ENCODE measurements around the gene DENND4A.

Gene DENND4A

GRCh38 chr15:65792138-65792987, at the start of gene DENND4A:
Gene DENND4A, minus strand, starts transcription at chr15:65792293. Its CDS starts 35,843 bp downstream, at chr15:65756450.
- peak; percentile 99 for DNase-seq

- no peak for DNase-seq
These were observed 49.2 kb upstream of the DENND4A start for GRCh38 chr15:65841121-65841930.

- no peak for DNase-seq
These were observed 47.9 kb upstream of the DENND4A start for GRCh38 chr15:65839985-65840384.

- no peak for DNase-seq
These were observed 47.3 kb upstream of the DENND4A start for GRCh38 chr15:65839354-65839901.

GRCh38 chr15:65837301-65838294, 45.5 kb upstream of the DENND4A start:
- DNase-seq = no peak

- DNase-seq = no peak
These were observed 44.6 kb upstream of the DENND4A start for GRCh38 chr15:65836665-65837064.

- DNase-seq = no peak
These were observed 43.4 kb upstream of the DENND4A start for GRCh38 chr15:65835447-65835846.

GRCh38 chr15:65834603-65835282, 42.6 kb upstream of the DENND4A start:
- no peak for DNase-seq

- DNase-seq = no peak
These were observed 41.6 kb upstream of the DENND4A start for GRCh38 chr15:65833501-65834205.

GRCh38 chr15:65832549-65833364, 40.7 kb upstream of the DENND4A start:
- peak; percentile 97 for DNase-seq

GRCh38 chr15:65829130-65829764, 37.2 kb upstream of the DENND4A start:
- no peak for DNase-seq

GRCh38 chr15:65828585-65828984, 36.5 kb upstream of the DENND4A start:
- DNase-seq = no peak

- DNase-seq = no peak
These were observed 35.0 kb upstream of the DENND4A start for GRCh38 chr15:65827065-65827464.

GRCh38 chr15:65824941-65825544, 33.0 kb upstream of the DENND4A start:
- DNase-seq = no peak

GRCh38 chr15:65824031-65824743, 32.1 kb upstream of the DENND4A start:
- DNase-seq = peak; percentile 85

GRCh38 chr15:65822316-65822715, 30.2 kb upstream of the DENND4A start:
- no peak for DNase-seq

- no peak for DNase-seq
These were observed 29.0 kb upstream of the DENND4A start for GRCh38 chr15:65821070-65821469.

- no peak for DNase-seq
These were observed 27.5 kb upstream of the DENND4A start for GRCh38 chr15:65819563-65819960.

Data from islet precursor cell (in vitro differentiated cells).